Measurements from ENCODE around the gene VPS37D.
A peak's percentile ranks its signal among the peaks of the same experiment; 100 is the strongest.

VPS37D gene

GRCh38 chr7:73680501-73680900, 12.9 kb downstream of the VPS37D start:
- TF ChIP-seq CTCF (IDR thresholded peaks at IDR 0.05; ENCODE audit: low read depth, low read length, missing control alignments) = no peak
- DNase-seq (ENCODE audit: extremely low read depth, low read depth) = no peak
- H3K4me3 ChIP-seq (replicated peaks; ENCODE audit: low read depth, low read length) = no peak overlapping the region

- TF ChIP-seq CTCF (IDR thresholded peaks at IDR 0.05; ENCODE audit: low read depth, low read length, missing control alignments) = no peak
- DNase-seq (ENCODE audit: extremely low read depth, low read depth) = no peak
- peak overlapping the region; percentile 93 for H3K4me3 ChIP-seq (replicated peaks; ENCODE audit: low read depth, low read length)
Measured at GRCh38 chr7:73681031-73681430, 13.4 kb downstream of the VPS37D start.

GRCh38 chr7:73682745-73683055, 15.1 kb downstream of the VPS37D start:
- TF ChIP-seq CTCF (IDR thresholded peaks at IDR 0.05; ENCODE audit: low read depth, low read length, missing control alignments) = no peak
- peak overlapping the region; percentile 93 for H3K4me3 ChIP-seq (replicated peaks; ENCODE audit: low read depth, low read length)
- DNase-seq (ENCODE audit: extremely low read depth, low read depth) = no peak

GRCh38 chr7:73683056-73683787, 15.6 kb downstream of the VPS37D start, which contains the start of the genes BUD23 and DNAJC30:
Gene BUD23, plus strand, starts transcription at chr7:73683597. Its CDS starts 29 bp downstream, at chr7:73683626.
Gene DNAJC30, minus strand, starts transcription at chr7:73683453. Its CDS starts 30 bp downstream, at chr7:73683423.
- H3K4me3 ChIP-seq (replicated peaks; ENCODE audit: low read depth, low read length) = peak within 1 kb of the TSS; percentile 93
- DNase-seq (ENCODE audit: extremely low read depth, low read depth) = peak; percentile 79
- TF ChIP-seq CTCF (IDR thresholded peaks at IDR 0.05; ENCODE audit: low read depth, low read length, missing control alignments) = no peak

GRCh38 chr7:73683788-73684693, 16.4 kb downstream of the VPS37D start:
- DNase-seq (ENCODE audit: extremely low read depth, low read depth) = no peak
- peak overlapping the region; percentile 93 for H3K4me3 ChIP-seq (replicated peaks; ENCODE audit: low read depth, low read length)
- no peak for TF ChIP-seq CTCF (IDR thresholded peaks at IDR 0.05; ENCODE audit: low read depth, low read length, missing control alignments)

- no peak for DNase-seq (ENCODE audit: extremely low read depth, low read depth)
- H3K4me3 ChIP-seq (replicated peaks; ENCODE audit: low read depth, low read length) = no peak overlapping the region; the same call in 1 of the 2 replicates
- no peak for TF ChIP-seq CTCF (IDR thresholded peaks at IDR 0.05; ENCODE audit: low read depth, low read length, missing control alignments)
Measured at GRCh38 chr7:73685311-73685710, 17.7 kb downstream of the VPS37D start.
